T-helper 2 cell (primary cell): ENCODE measurements around the gene HAAO.

Source experiments
- DNase-seq, 5 experiments: peaks; one replicate each; pipeline versions ENCODE4 v3.0.0 to v3.0.0-alpha.2; 2012 to 2022

Gene HAAO

DNA sequence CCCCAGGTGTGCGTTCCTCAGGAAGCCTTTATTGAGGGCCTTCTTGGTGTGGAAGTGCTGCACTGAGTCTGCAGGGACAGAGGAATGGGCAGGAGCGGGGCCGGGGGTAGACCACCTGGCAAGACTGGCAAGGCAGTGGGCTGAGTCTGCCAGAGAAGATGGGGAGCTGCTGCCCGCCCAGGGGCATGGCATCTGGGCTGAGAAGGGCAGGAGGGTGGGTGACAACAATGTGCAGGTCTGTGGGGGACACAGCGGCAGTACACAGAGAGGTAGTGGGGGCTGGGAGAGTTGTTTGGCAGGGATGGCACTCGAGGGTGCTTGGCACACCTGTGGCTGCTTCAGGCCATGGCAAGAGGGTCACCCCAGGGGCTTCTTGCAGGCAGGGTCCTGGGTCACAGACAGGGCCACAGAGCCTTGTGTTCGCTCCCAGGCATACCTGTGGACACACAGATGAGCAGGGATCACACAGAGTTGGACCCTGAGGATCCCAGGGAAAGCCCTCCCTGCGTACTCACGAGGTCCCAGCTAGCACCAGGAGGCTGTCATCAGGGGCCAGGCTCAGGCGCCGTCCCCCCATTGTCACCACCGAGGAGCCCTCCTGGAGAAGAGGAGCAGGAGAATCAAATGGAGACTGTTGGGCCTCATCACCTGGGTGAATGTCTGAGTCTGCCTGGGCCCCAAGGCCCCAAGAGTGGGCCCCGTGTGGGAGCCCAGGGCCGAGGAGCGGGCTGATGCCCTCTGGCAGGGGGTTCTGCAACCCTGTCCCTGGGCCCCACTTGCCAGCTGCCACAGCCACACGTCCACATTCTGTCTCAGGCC lies 25.1 kb downstream of the HAAO start:
- DNase-seq, result no peak

- DNase-seq, result no peak
Measured at GRCh38 chr2:42765686-42766085, 26.7 kb downstream of the HAAO start.

DNA sequence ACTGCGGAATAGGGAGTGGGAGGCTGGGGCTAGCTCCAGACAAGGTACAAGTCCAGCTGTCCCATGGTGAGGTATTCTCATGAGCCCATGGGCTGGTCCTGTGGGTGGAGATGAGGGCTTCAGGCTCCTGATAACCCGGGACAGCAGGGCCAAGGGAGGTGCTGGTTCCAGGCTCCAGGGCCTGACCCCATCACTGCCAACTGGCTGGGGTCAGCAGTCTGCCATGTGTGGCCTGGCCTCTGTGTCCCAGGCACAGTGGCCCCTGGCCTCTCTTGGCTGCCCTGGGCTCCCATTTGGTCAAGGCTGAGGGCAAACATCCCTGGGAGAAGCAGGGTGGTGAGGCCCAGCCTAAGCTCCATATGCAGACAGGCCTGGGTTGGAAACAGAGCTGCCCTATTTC lies 27.5 kb downstream of the HAAO start:
- DNase-seq, result no peak

DNA sequence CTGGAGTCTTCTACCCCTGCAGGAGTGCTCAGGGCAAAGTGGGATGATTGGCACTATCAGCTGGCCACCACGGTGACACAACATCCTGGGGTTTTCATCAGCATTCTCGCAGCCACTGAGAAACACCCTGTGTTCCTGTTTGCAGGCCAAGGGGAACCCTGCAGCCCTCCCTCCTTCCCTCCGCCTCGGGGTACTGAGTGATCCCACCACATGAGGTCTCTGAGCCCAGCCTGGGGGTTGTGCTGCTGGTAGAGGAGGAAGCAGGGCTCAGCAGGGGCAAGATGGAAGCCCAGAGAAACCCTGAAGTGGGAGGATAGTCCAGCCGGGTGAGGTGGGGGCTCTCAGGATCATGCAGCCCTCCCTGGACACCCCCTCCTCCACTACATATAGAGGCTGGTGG lies 28.3 kb downstream of the HAAO start, which contains the start of gene OXER1:
OXER1 (minus strand) TSS at position 40 of the 400 bp plus-strand sequence. CDS start 73 bp downstream, outside the sequence.
- no peak for DNase-seq

DNA sequence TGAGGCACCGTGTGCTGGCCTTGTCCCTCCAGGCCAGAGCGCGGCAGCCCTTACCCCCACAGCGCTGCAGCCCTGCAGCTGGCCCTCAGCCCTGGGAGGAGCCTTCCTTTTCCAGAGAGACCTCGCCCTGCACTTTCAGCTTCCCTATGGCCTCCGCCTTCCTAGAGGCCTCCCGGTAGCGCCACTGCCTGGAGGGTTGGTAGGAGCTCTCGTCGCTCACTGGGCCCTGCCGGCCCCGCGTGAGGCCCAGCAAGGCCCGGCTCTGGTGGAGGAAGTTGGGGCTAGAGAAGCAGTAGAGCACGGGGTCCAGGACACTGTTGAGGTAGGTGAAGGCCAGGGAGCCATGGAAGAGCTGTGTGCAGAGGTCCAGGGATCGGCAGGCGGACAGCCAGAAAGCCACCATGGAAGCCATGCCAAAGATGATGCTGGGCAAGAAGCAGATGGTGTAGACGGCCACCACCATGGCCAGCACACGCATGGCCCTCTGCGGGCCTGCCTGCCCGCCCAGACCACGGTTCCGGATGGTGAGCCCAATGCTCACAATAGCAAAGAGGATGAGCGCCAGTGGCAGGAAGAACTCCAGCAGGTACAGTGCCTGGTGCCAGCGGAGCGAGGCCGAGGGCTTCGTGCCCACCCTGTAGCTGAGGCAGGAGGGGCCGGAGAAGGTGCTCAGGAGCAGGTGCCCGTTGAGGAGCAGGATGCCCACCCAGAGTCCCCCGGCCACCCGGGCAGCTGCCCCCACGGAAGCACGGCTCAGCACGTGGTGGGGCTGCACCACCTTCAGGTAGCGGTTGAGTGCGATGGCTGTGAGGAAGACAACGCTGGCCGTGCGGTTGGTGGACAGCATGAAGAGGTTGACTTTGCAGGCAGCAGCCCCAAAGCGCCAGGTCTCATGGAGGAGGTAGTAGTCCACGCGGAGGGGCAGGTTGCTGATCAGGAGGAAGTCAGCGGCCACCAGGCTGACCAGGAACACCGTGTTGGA lies 29.3 kb downstream of the HAAO start:
- no peak for DNase-seq

- no peak for DNase-seq
Measured at GRCh38 chr2:42762155-42762554, 30.2 kb downstream of the HAAO start.

DNA sequence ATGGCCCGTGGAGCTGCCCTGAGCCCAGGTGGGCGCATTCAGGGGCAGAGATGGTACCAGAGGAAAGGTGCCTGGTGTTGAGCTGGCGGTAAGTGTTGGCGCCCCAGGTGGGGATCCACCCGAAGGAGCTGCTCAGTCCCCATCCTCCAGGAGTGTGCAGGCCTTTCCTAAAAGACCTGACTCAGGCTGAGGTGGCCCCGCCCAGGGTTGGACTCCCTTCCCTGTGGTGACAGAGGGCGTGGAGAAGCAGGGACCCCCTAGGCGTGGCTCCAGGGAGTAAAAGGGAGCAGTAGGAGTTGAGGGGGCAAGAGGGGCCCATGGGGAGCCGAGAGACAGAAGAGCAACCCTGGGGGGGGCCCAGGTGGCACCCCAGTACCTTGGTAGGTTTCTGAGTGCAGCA lies 30.8 kb downstream of the HAAO start:
- no peak for DNase-seq

DNA sequence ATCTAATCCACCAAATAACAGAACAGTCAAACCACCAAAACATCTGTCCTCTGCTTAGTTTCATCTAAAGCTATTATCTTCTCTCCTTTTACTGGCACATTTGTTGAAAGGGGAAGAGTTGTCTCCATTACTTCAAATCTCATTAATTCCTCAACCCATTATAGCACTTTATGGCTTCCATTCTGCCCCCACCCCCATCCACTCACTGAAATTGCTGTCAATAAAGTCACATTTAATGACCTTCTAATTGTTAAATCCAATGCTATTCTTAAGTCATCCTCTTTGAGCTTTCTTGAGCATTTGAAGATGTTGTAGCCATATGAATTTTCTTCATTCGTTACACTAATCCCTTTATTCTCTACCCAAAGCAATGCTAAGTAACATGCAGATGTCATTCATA lies 33.6 kb downstream of the HAAO start:
- no peak for DNase-seq

DNA sequence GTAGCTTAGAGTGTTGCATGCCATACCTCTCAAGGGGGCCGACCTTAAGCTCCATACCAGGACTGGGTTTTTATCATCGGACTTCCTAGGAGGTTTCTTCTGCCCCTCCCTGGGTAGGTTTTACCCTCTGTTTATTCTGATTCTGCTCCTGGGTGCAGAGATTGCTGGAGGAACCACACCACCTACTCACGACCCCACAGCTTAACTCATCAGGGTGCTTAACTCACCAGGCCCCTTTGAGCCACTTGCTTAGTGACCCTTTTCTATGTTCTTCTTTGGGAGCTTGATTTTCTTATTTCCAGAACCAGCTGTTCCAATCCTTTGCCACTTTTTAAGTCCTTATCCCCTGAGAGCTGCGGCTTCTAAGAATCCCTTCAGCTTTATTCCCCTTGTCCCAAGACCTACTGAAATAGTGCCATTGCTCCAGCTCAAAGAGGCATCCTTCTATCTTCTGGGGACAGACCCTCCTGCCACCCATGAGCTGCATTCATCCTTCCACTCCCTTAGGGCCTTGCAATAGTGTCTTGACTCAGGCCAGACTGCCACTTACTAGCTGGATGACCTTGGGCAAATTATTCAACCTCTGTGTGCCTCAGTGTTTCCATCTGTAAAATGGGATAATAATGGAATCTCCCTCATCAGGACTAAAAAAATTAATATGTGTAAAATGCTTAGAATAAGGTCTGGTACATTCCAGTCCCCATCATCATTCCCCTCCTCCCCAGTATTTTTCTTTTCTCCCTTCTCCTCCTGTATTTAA lies 34.2 kb downstream of the HAAO start:
- DNase-seq, result no peak

- DNase-seq, result no peak
Measured at GRCh38 chr2:42756966-42757513, 35.3 kb downstream of the HAAO start.

GRCh38 chr2:42756150-42756775 lies 36.1 kb downstream of the HAAO start:
- no peak for DNase-seq

DNA sequence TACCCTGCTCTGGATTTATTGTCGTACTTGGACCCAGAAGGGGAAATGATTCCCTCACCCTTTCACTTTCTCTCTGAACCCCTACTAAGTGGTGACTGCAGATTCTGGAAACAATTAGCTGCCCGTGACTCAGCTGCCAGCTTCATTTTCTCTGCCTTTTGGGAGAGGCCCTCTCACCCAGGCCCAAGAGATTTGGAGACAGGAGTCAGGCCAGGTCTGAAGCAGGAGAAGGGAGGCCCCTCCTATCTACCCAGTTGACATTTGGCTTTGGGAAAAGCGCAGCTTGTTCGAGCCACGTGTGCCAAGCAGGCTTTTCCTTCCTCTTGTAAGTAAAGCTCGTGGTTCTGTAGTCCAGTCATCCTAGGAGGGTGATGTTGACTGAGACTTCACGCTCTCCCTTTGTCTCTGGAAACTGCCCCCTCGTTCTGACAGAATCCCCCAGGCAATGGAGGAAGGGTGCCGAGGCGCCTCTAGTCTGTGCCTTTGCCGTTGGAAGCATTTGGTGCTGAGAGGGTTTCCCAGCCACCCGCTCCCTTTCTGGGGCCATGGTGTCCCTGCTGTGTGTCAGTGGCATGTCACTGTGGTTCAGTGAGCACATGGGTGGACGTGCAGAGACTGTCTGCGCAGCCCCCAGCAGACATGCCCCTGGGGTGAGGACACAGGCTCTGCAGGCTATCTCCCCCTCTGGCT lies 37.0 kb downstream of the HAAO start:
- DNase-seq, result no peak

GRCh38 chr2:42754776-42755140 lies 37.6 kb downstream of the HAAO start:
- DNase-seq, result no peak

DNA sequence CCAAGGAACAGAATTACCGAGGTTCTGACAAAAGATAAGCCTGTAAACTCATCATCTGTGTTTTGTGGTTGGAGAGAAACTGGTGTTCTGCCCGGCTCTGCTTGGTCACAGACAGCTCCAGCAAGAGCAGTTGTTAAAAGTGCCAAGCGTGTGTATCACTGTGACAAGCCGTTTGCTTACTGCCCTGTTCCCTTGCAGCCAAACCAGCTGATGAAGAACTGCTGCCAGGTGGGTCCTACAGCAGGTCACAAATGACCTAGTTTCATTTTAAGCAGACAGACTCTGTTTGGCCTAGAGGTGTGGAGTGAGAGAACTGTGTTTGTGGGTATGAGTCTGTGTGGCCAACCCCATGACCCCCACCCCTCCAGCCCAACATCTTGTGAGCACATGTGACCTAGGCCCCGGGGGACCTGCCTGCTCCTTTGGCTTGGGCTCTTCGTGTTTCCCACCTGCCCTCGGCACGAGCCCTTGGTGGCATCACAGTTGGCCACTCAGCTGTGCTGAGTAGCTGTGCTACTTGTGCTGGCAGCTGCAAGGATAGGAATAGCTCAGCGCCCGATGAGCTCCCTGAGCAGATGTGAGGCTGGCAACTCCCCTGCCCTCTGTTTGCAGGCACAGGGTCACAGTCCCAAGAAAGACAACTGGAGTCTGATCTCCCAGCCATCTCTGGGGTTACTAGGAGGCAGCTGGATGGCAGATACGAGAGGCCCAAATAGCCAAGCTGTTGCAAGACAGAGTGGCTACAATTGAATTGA lies 38.2 kb downstream of the HAAO start:
- peak in 1 of 5 experiments; percentile 41 for DNase-seq

- no peak for DNase-seq
Measured at GRCh38 chr2:42752816-42753813, 39.3 kb downstream of the HAAO start.

GRCh38 chr2:42752314-42752713 lies 40.1 kb downstream of the HAAO start:
- no peak for DNase-seq

- no peak for DNase-seq
Measured at GRCh38 chr2:42748840-42749239, 43.5 kb downstream of the HAAO start.

DNA sequence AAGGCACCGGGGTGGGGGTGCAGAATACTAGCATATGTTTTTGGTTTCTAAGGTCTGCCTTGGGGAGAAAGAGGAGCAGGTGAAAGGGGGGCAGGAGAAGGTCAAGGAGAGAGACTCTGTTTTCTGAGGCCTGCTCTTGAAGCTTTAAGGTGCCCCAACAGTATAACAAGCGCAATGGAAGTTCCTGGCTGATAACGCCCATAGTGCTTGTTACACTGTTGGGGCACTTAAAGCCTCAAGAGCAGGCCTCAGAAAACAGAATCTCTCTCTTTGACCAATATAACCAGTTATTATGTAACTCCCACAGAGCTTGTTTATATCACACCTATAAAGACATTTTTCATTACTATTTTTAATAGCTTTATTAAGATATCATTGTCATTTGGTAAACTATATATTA lies 45.0 kb downstream of the HAAO start:
- no peak for DNase-seq

DNA sequence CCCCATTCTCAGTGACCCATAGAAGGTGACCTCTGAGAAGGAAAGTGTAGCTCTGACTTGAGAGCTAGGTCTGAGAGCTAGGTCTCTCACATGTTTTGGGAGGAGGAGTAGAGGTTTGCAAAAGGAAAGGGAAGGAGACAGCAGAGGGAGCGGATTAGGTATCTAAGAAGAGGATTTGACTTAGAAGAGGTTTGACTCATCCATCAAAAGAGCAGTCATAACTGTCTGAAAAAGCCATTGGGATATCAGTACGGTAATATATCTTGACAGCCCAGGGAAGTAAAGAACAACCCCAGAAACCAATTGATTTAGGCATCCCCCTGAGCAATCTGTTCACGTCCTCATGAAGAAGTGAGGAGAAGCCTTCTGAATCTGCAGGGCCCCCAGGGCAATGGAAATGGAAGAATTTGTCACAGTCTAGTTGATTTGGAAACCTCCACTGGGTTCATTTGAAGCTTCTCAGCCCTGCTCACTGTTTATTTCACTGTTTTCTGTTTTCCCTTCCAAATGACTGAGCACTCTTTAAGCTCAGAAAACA lies 47.8 kb downstream of the HAAO start:
- DNase-seq, result no peak
